HG03196 (cell line): ENCODE results near the gene FABP3.

Source experiments
- ATAC-seq: cut with Tn5 transposase; IDR thresholded peaks from one replicate; pipeline ENCODE4 v1.9.1; 2021; ENCODE audit not compliant: unreplicated experiment

FABP3 gene

GRCh38 chr1:31373897-31374486 is 1.1 kb upstream of the FABP3 start:
- no peak for ATAC-seq

GRCh38 chr1:31372751-31373055 is 173 bp downstream of the FABP3 start:
- ATAC-seq, result no peak

GRCh38 chr1:31372051-31372450 is 825 bp downstream of the FABP3 start:
- ATAC-seq, result no peak

GRCh38 chr1:31371121-31371959 is 1.5 kb downstream of the FABP3 start:
- ATAC-seq, result no peak

GRCh38 chr1:31370565-31370964 is 2.3 kb downstream of the FABP3 start:
- no peak for ATAC-seq

GRCh38 chr1:31370021-31370420 is 2.9 kb downstream of the FABP3 start:
- no peak for ATAC-seq

GRCh38 chr1:31368611-31369107 is 4.2 kb downstream of the FABP3 start:
- no peak for ATAC-seq

GRCh38 chr1:31366796-31367195 is 6.1 kb downstream of the FABP3 start:
- ATAC-seq, result no peak

- no peak for ATAC-seq
Measured at GRCh38 chr1:31364561-31365250, 8.2 kb downstream of the FABP3 start.

GRCh38 chr1:31362032-31362431 is 10.8 kb downstream of the FABP3 start:
- ATAC-seq, result no peak

- ATAC-seq, result no peak
Measured at GRCh38 chr1:31361607-31362006, 11.3 kb downstream of the FABP3 start.

GRCh38 chr1:31356427-31356826 is 16.4 kb downstream of the FABP3 start:
- no peak for ATAC-seq

GRCh38 chr1:31354283-31354682 is 18.6 kb downstream of the FABP3 start:
- no peak for ATAC-seq

- ATAC-seq, result no peak
Measured at GRCh38 chr1:31348449-31348848, 24.4 kb downstream of the FABP3 start.

GRCh38 chr1:31346785-31347184 is 26.1 kb downstream of the FABP3 start:
- no peak for ATAC-seq

- no peak for ATAC-seq
Measured at GRCh38 chr1:31345635-31346034, 27.2 kb downstream of the FABP3 start.

- no peak for ATAC-seq
Measured at GRCh38 chr1:31344503-31344902, 28.4 kb downstream of the FABP3 start.

GRCh38 chr1:31336687-31337467 is 36.0 kb downstream of the FABP3 start:
- ATAC-seq, result no peak

- no peak for ATAC-seq
Measured at GRCh38 chr1:31335007-31335406, 37.9 kb downstream of the FABP3 start.

GRCh38 chr1:31327381-31327780 is 45.5 kb downstream of the FABP3 start:
- no peak for ATAC-seq

GRCh38 chr1:31326461-31326860 is 46.4 kb downstream of the FABP3 start:
- ATAC-seq, result no peak
